A549 treated with RU486 at 1 μM for 4 hours (cell line): ENCODE measurements around the gene OR6F1. TPM values are rescaled to one million over a fixed set of nuclear protein-coding genes. Genes with fewer than 3 reads are reported as not detected.

Experiments used
- total RNA-seq: library from RNA; stranded (reverse); fragments of 200-300 nt; extraction: Qiagen RNA extraction; gene quantifications from 5 replicates; pipeline ENCODE4 v1.2.3, GENCODE V29; 2022; ENCODE audit warnings: low read depth

The OR6F1 gene
- not detected in 5 replicates for total RNA-seq

GRCh38 chr1:247716546-247716945, at the start of gene OR6F1:
OR6F1 (minus strand) TSS chr1:247716646; CDS start chr1:247712755, 3,891 bp downstream.

GRCh38 chr1:247760456-247760855, 44.0 kb upstream of the OR6F1 start, which contains the start of gene OR1C1:
OR1C1 (minus strand) TSS chr1:247760556; CDS start chr1:247758406, 2,150 bp downstream.

GRCh38 chr1:247748041-247748440, 31.6 kb upstream of the OR6F1 start, which contains the start of gene OR14A2:
OR14A2 (minus strand) TSS chr1:247748141.

GRCh38 chr1:247738315-247738714, 21.9 kb upstream of the OR6F1 start, which contains the start of gene OR14K1:
OR14K1 (plus strand) TSS chr1:247738615; CDS start chr1:247738615, 0 bp downstream.

GRCh38 chr1:247679639-247680038, 36.8 kb downstream of the OR6F1 start, which contains the start of gene OR13G1:
OR13G1 (minus strand) TSS chr1:247679739; CDS start chr1:247673041, 6,698 bp downstream.

Other genes with a start within 250 kb of the OR6F1 start
- gene OR2C3, start 180.2 kb downstream of the OR6F1 start, total RNA-seq: not detected in 5 replicates
- not detected in 5 replicates for gene GCSAML, start 167.5 kb downstream of the OR6F1 start, total RNA-seq
- not detected in 5 replicates for gene OR2G2, start 128.3 kb downstream of the OR6F1 start, total RNA-seq
- gene OR2G3, start 111.1 kb downstream of the OR6F1 start, total RNA-seq: not detected in 5 replicates
- not detected in 5 replicates for gene OR13G1, start 36.9 kb downstream of the OR6F1 start, total RNA-seq
- not detected in 5 replicates for gene OR14K1, start 22.0 kb upstream of the OR6F1 start, total RNA-seq
- gene OR14A2, start 31.5 kb upstream of the OR6F1 start, total RNA-seq: not detected in 5 replicates
- gene OR1C1, start 43.9 kb upstream of the OR6F1 start, total RNA-seq: not detected in 5 replicates
- gene OR14A16, start 107.5 kb upstream of the OR6F1 start, total RNA-seq: not detected in 5 replicates
- gene OR11L1, start 125.2 kb upstream of the OR6F1 start, total RNA-seq: not detected in 5 replicates
- not detected in 5 replicates for gene TRIM58, start 140.5 kb upstream of the OR6F1 start, total RNA-seq
- not detected in 5 replicates for gene OR2W3, start 178.9 kb upstream of the OR6F1 start, total RNA-seq
- gene OR2T8, start 203.6 kb upstream of the OR6F1 start, total RNA-seq: not detected in 5 replicates
- gene OR2AJ1, start 208.2 kb upstream of the OR6F1 start, total RNA-seq: not detected in 5 replicates
- gene OR2L8, start 232.2 kb upstream of the OR6F1 start, total RNA-seq: not detected in 5 replicates
- gene OR2AK2, start 248.6 kb upstream of the OR6F1 start, total RNA-seq: not detected in 5 replicates